ENCODE results near the gene CACNA1E. TPM values are rescaled to one million over a fixed set of nuclear protein-coding genes. Genes with fewer than 3 reads are reported as not detected.

Gene CACNA1E
- total and polyA plus RNA-seq, 2 of the 13 experiments (the other 11 are each of a cell fraction or from before 2014, with no cell fraction given), result not detected

DNA sequence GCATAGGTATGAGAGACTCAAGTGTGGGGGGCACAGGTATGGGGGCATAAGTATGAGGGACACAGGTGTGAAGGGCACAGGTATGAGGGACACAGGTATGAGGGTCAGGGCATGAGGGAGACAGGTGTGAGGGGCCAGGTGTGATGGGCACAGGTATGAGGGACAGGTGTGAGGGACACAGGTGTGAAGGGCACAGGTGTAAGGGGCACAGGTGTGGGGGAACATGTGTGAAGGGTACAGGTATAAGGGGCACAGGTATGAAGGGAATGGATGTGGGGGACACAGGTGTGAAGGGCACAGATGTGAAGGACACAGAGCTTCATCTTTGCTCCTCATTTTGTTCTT, 41.2 kb upstream of the CACNA1E start (continued):
- TF ChIP-seq ZBTB10 (CRISPR knock-in tag; IDR thresholded peaks at IDR 0.05; ENCODE audit: borderline replicate concordance) (no peak), BCLAF1 (IDR thresholded peaks at IDR 0.05) (no peak)

- Histone ChIP-seq H3K4me3 (replicated peaks in 1 of 3; ENCODE audit: insufficient read depth in 1 of 3, low read depth in 2 of 3, low read length in 3 of 3) (no peak overlapping the region), H2AFZ (ENCODE audit: low read length) (no peak overlapping the region), H3K27ac (ENCODE audit: extremely low read length, insufficient read depth, low read length) (no peak overlapping the region), H3K4me2 (ENCODE audit: low read depth, low read length) (no peak overlapping the region), H3K36me3 (replicated peaks in 1 of 2; ENCODE audit: control insufficient read depth in 1 of 2, insufficient read depth in 2 of 2, low read length in 2 of 2) (no peaks in the 10 kb centered on the region), H3K9me3 (ENCODE audit: low read length) (no peaks in the 10 kb centered on the region), H3K9ac (ENCODE audit: insufficient read depth, low read depth, low read length) (no peak overlapping the region), H3K79me2 (ENCODE audit: insufficient read depth, low read length) (no peaks in the 10 kb centered on the region), H3K27me3 (ENCODE audit: control insufficient read depth in 1 of 2, insufficient read depth in 2 of 2, low read length in 2 of 2) (no peaks in the 10 kb centered on the region), H4K20me1 (ENCODE audit: insufficient read depth, low read length) (no peaks in the 10 kb centered on the region), H3K4me1 (ENCODE audit: insufficient read depth, low read length) (no peaks in the 10 kb centered on the region)
- FAIRE-seq (no peak), DNase-seq (ENCODE audit: low spot score) (no peak), ATAC-seq (no peak)
- ChIA-PET POLR2A (no interaction called here), CTCF (ENCODE audit: low intra/inter-chr PET ratio, low total read pairs) (no interaction called here)
- 2% methylated on average over 3 of the region's 3 CpGs for WGBS (ENCODE audit: low lambda C conversion rate)
- BruUV-seq (replicated peaks), result no TSS peak
- in situ Hi-C loops (cut with HindIII; ENCODE audit: extremely low pct_ligation_motif_present, low pct_unique_long_range_greater_than_20kb) (no loop called here), intact Hi-C loops (cut with micrococcal nuclease; ENCODE audit: unreplicated experiment) (no loop called here)
- TF ChIP-seq RARG (CRISPR knock-in tag; IDR thresholded peaks at IDR 0.05; ENCODE audit: low read depth) (no peak), ZNF451 (CRISPR knock-in tag; IDR thresholded peaks at IDR 0.05) (no peak), JARID2 (CRISPR knock-in tag; IDR thresholded peaks at IDR 0.05; ENCODE audit: insufficient replicate concordance) (no peak), NFAT5 (CRISPR knock-in tag; IDR thresholded peaks at IDR 0.05) (no peak)
- TF ChIP-seq, protein P1, sequence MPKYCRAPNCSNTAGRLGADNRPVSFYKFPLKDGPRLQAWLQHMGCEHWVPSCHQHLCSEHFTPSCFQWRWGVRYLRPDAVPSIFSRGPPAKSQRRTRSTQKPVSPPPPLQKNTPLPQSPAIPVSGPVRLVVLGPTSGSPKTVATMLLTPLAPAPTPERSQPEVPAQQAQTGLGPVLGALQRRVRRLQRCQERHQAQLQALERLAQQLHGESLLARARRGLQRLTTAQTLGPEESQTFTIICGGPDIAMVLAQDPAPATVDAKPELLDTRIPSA (CRISPR knock-in tag; IDR thresholded peaks at IDR 0.05; ENCODE audit: borderline replicate concordance), result no peak
Observed at GRCh38 chr1:181443231-181443853, 40.0 kb upstream of the CACNA1E start.

Data from HepG2 (cell line).